Fibroblast of the aortic adventitia (primary cell): ENCODE results near the gene LRRC49. TPM values are rescaled to one million over a fixed set of nuclear protein-coding genes. Genes with fewer than 3 reads are reported as not detected.
"Not testable (repeated sequence)": the region's sequence is repeated elsewhere in the genome, so short reads cannot be mapped to it uniquely, and the experiment has no call there.

Source experiments
- DNase-seq: peaks from one replicate; pipeline ENCODE4 v3.0.0-alpha.2; 2010; ENCODE audit warnings: low read depth
- H3K4me3 ChIP-seq: 2 replicates; pipeline ENCODE4 v1.5.1; 2011; ENCODE audit warnings: low read depth, mild to moderate bottlenecking, control low read depth, low read length, moderate library complexity
- CTCF ChIP-seq: IDR thresholded peaks from 2 replicates; pipeline ENCODE4 v1.5.1; 2011; ENCODE audit warnings: mild to moderate bottlenecking, low read length, control low read depth, inconsistent platforms; ENCODE audit not compliant: insufficient read depth
- total RNA-seq: library from RNA; depleted of rRNA; stranded (reverse); fragments of >200 nt; gene quantifications from 2 replicates; pipeline ENCODE4 v1.2.3, GENCODE V29; 2012; ENCODE audit warnings: low replicate concordance

Gene LRRC49
- total RNA-seq, 1 donor, result 25.2 TPM

- no peak for TF ChIP-seq CTCF
- no peak overlapping the region for H3K4me3 ChIP-seq
- DNase-seq, result peak; percentile 90
Observed at GRCh38 chr15:70870051-70870450, 22.6 kb upstream of the LRRC49 start.

GRCh38 chr15:70871490-70871889, 21.1 kb upstream of the LRRC49 start:
- DNase-seq, H3K4me3 ChIP-seq: not testable (repeated sequence)

- DNase-seq, result no peak
- no peak overlapping the region for H3K4me3 ChIP-seq
- no peak for TF ChIP-seq CTCF
Observed at GRCh38 chr15:70873232-70874054, 19.2 kb upstream of the LRRC49 start.

GRCh38 chr15:70875001-70875782, 17.4 kb upstream of the LRRC49 start:
- DNase-seq, result peak; percentile 79
- no peak overlapping the region for H3K4me3 ChIP-seq
- TF ChIP-seq CTCF, result peak; percentile 78

- no peak for DNase-seq
- TF ChIP-seq CTCF, result no peak
- no peak overlapping the region for H3K4me3 ChIP-seq
Observed at GRCh38 chr15:70876011-70876410, 16.6 kb upstream of the LRRC49 start.

GRCh38 chr15:70876683-70877082, 15.9 kb upstream of the LRRC49 start:
- no peak for TF ChIP-seq CTCF
- no peak for DNase-seq
- H3K4me3 ChIP-seq, result no peak overlapping the region

GRCh38 chr15:70879401-70879800, 13.2 kb upstream of the LRRC49 start:
- peak; percentile 91 for DNase-seq
- no peak for TF ChIP-seq CTCF
- no peak overlapping the region for H3K4me3 ChIP-seq
